Left ventricle myocardium superior (tissue), 1 donor: Measurements from ENCODE around the gene MRGPRX2. TPM values are rescaled to one million over a fixed set of nuclear protein-coding genes. Genes with fewer than 3 reads are reported as not detected.
A peak's percentile ranks its signal among the peaks of the same experiment; 100 is the strongest.

Experiments used
- ATAC-seq: fragments of 200-7000 bp; cut with Tn5 transposase; one replicate; pipeline ENCODE4 v1.9.1; 2020; ENCODE audit warnings: mild to moderate bottlenecking, moderate library complexity
- DNase-seq: peaks from one replicate; pipeline ENCODE4 v3.0.0-alpha.2; 2020
- intact Hi-C: fragments of 100-400 bp; cut with micrococcal nuclease; formaldehyde crosslinking; loops from one replicate; pipeline ENCODE4 v1.11.0; 2022
- total RNA-seq: library from RNA; stranded (reverse); fragmentation: NEBNext Ultra II Directional; extraction: Animal tissue kit (Norgen Biotek cat#: 25700); gene quantifications from one replicate; pipeline ENCODE4 v1.2.1, GENCODE V29; 2021
- donor health status: DM: no; HTN: yes; CAD: no; lungs with severe emphysema.

Gene MRGPRX2
- total RNA-seq, 1 donor from 2014 or later, result not detected

- intact Hi-C loops, result no loop called here
- ATAC-seq (no peak), DNase-seq (no peak)
Observed at GRCh38 chr11:19077965-19078364, 17.4 kb upstream of the MRGPRX2 start.

- peak; percentile 80 for ATAC-seq
- intact Hi-C loops, result no loop called here
- peak; percentile 46 for DNase-seq
Observed at GRCh38 chr11:19076744-19077589, 16.4 kb upstream of the MRGPRX2 start.

- DNase-seq (no peak), ATAC-seq (no peak)
- intact Hi-C loops, result no loop called here
Observed at GRCh38 chr11:19075636-19076035, 15.1 kb upstream of the MRGPRX2 start.

- no peak for DNase-seq
- intact Hi-C loops, result no loop called here
- ATAC-seq, result no peak
Observed at GRCh38 chr11:19073454-19074415, 13.2 kb upstream of the MRGPRX2 start.

GRCh38 chr11:19072464-19072863, 11.9 kb upstream of the MRGPRX2 start:
- intact Hi-C loops, result no loop called here
- no peak for ATAC-seq
- DNase-seq, result no peak

- ATAC-seq, result peak; percentile 93
- intact Hi-C loops, result no loop called here
- DNase-seq, result peak; percentile 73
Observed at GRCh38 chr11:19071255-19071654, 10.7 kb upstream of the MRGPRX2 start.

GRCh38 chr11:19059833-19060232, 684 bp downstream of the MRGPRX2 start:
- ATAC-seq (no peak), DNase-seq (no peak)

GRCh38 chr11:19055905-19056304, 4.6 kb downstream of the MRGPRX2 start:
- intact Hi-C loops, result no loop called here

More at GRCh38 chr11:19059833-19060232, 684 bp downstream of the MRGPRX2 start:
- intact Hi-C loops, result no loop called here

GRCh38 chr11:19055016-19055415, 5.5 kb downstream of the MRGPRX2 start:
- intact Hi-C loops, result no loop called here
- DNase-seq (no peak), ATAC-seq (no peak)

More at GRCh38 chr11:19055905-19056304, 4.6 kb downstream of the MRGPRX2 start:
- ATAC-seq, result no peak
- DNase-seq, result no peak

- ATAC-seq (no peak), DNase-seq (no peak)
- intact Hi-C loops, result no loop called here
Observed at GRCh38 chr11:19053909-19054308, 6.6 kb downstream of the MRGPRX2 start.

- DNase-seq (no peak), ATAC-seq (no peak)
- intact Hi-C loops, result no loop called here
Observed at GRCh38 chr11:19050281-19050680, 10.2 kb downstream of the MRGPRX2 start.

GRCh38 chr11:19049351-19049750, 11.2 kb downstream of the MRGPRX2 start:
- no peak for DNase-seq
- intact Hi-C loops, result no loop called here
- ATAC-seq, result no peak

- no peak for DNase-seq
- intact Hi-C loops, result no loop called here
- no peak for ATAC-seq
Observed at GRCh38 chr11:19040051-19040450, 20.5 kb downstream of the MRGPRX2 start.

GRCh38 chr11:19039409-19039808, 21.1 kb downstream of the MRGPRX2 start:
- DNase-seq (no peak), ATAC-seq (no peak)
- intact Hi-C loops, result no loop called here

- ATAC-seq, result no peak
- intact Hi-C loops, result no loop called here
- no peak for DNase-seq
Observed at GRCh38 chr11:19032990-19033389, 27.5 kb downstream of the MRGPRX2 start.

- no peak for ATAC-seq
- DNase-seq, result no peak
- intact Hi-C loops, result no loop called here
Observed at GRCh38 chr11:19027829-19028595, 32.5 kb downstream of the MRGPRX2 start.

- intact Hi-C loops, result no loop called here
- ATAC-seq (peak; percentile 48), DNase-seq (no peak)
Observed at GRCh38 chr11:19026862-19027261, 33.7 kb downstream of the MRGPRX2 start.

GRCh38 chr11:19025481-19026406, 34.8 kb downstream of the MRGPRX2 start:
- DNase-seq (peak; percentile 31), ATAC-seq (peak; percentile 99)
- intact Hi-C loops, result no loop called here
